ENCODE measurements around the gene PARD3B. TPM values are rescaled to one million over a fixed set of nuclear protein-coding genes. Genes with fewer than 3 reads are reported as not detected.

Gene PARD3B
- total RNA-seq, 1 donor from 2014 or later, result not detected

DNA sequence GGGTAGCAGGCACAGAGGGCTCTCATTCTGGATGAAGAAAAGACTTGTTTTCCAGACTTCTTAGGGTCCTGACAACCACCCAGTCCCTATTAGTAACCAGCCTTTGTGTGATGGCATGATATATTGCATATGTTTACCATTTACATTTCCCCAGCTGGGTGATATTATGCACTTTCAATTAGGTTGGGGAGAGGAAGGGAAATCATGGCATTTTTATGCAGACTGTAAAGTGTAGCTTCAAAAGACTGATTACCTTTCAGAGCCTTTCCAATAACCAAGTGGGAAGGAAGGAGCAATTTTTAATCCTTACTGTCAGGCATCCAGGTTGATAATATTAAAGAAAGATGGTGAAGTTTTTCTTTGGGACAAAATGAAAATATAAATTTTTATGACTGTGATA lies 896.2 kb downstream of the PARD3B start:
- Mint-ChIP-seq H3K4me3 (no peak overlapping the region), H3K27me3 (peaks cover 5% of the 10 kb centered on the region), H3K4me1 (no peaks in the 10 kb centered on the region), H3K9me3 (no peaks in the 10 kb centered on the region), H3K27ac (no peak overlapping the region), H3K36me3 (ENCODE audit: low read depth) (no peaks in the 10 kb centered on the region)
- ChIA-PET CTCF (no interaction called here), POLR2A (no interaction called here)
- TF ChIP-seq, protein P1, sequence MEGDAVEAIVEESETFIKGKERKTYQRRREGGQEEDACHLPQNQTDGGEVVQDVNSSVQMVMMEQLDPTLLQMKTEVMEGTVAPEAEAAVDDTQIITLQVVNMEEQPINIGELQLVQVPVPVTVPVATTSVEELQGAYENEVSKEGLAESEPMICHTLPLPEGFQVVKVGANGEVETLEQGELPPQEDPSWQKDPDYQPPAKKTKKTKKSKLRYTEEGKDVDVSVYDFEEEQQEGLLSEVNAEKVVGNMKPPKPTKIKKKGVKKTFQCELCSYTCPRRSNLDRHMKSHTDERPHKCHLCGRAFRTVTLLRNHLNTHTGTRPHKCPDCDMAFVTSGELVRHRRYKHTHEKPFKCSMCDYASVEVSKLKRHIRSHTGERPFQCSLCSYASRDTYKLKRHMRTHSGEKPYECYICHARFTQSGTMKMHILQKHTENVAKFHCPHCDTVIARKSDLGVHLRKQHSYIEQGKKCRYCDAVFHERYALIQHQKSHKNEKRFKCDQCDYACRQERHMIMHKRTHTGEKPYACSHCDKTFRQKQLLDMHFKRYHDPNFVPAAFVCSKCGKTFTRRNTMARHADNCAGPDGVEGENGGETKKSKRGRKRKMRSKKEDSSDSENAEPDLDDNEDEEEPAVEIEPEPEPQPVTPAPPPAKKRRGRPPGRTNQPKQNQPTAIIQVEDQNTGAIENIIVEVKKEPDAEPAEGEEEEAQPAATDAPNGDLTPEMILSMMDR (IDR thresholded peaks at IDR 0.05), result no peak
- no peak for DNase-seq
- ATAC-seq (ENCODE audit: low read depth), result no peak
- intact Hi-C loops (cut with micrococcal nuclease), result no loop called here

DNA sequence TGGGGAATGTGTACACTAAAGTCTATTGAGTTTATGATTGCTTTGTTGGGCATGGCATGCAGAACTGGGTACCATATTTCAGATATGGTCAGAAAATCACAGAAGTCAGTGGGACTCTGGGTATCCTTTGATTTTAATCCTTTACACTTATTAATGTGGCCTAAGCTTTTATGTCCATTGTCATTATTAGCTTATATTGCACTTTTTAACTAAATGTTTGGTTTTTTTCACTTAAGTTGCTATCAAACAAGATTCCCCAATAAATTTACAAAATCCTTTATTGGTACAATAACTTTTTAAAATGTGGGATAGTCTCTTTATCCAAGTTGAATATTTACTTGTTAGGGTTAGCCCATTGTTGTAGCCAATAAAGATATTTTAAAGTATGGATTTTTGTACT lies 902.9 kb downstream of the PARD3B start:
- Mint-ChIP-seq H3K4me1 (no peaks in the 10 kb centered on the region), H3K27me3 (no peaks in the 10 kb centered on the region), H3K36me3 (ENCODE audit: low read depth) (no peaks in the 10 kb centered on the region), H3K4me3 (no peak overlapping the region), H3K27ac (no peak overlapping the region), H3K9me3 (no peaks in the 10 kb centered on the region)
- ATAC-seq (ENCODE audit: low read depth) (no peak), DNase-seq (no peak)
- ChIA-PET CTCF (no interaction called here), POLR2A (no interaction called here)
- intact Hi-C loops (cut with micrococcal nuclease), result no loop called here
- TF ChIP-seq, protein P1 (IDR thresholded peaks at IDR 0.05), result no peak

DNA sequence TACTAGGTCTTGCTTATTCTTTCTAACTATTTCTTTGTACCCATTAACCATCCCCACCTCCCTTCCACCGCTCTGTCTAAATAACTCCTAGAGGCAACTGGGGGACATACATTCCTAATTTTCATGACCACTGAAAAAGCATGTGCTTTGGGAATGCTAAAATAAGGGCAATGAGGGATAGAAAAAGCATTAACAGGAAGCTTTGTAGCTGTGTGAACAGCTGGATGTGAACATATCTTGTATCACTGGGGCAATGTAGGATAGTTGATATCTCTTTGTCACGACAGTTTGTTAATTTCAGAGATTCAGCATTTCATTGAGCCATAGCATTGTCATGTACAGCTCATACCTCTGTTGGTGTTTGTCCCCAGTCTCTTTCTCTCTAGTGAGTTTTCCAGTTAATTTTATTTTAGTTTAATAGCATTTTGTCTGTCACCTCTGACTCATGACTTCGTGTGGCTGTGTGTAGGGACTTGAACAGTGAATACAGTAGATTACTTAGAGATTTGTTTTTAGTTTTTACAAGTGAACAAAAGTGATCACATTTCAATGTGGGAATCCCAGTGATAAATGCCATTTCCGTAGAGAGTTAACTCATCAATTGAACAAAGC lies 906.7 kb downstream of the PARD3B start:
- TF ChIP-seq, protein P1 (IDR thresholded peaks at IDR 0.05), result no peak
- ATAC-seq (ENCODE audit: low read depth), result no peak
- POLR2A ChIA-PET, result no interaction called here

DNA sequence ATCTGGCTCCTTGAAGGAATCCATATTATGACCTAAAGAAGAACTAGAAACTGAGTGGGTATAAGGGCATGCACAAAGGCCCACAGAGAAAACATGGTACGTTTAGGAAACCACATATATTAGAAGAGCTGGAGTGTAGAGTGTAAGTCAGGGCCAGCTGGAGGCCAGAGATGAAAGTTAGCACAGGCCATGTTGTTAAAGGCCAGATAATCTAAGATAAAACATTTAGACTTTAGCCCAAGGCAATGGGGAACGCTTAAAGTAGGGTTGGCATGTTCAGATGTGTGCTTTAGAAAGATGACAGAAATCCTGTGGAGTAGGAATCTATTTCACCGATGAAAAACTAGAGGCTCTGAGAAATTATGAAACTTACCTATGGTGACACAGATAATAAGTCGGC lies 907.9 kb downstream of the PARD3B start:
- Mint-ChIP-seq H3K9me3 (no peaks in the 10 kb centered on the region), H3K27ac (no peak overlapping the region), H3K4me3 (no peak overlapping the region), H3K4me1 (no peaks in the 10 kb centered on the region), H3K36me3 (ENCODE audit: low read depth) (no peaks in the 10 kb centered on the region), H3K27me3 (no peaks in the 10 kb centered on the region)
- POLR2A ChIA-PET, result no interaction called here
- CTCF ChIA-PET, result no interaction called here
- intact Hi-C loops (cut with micrococcal nuclease), result no loop called here
- ATAC-seq (ENCODE audit: low read depth) (no peak), DNase-seq (no peak)
- TF ChIP-seq, protein P1 (IDR thresholded peaks at IDR 0.05), result no peak

More for the DNA sequence above, 906.7 kb downstream of the PARD3B start:
- Mint-ChIP-seq H3K27me3 (no peaks in the 10 kb centered on the region), H3K4me1 (no peaks in the 10 kb centered on the region), H3K9me3 (no peaks in the 10 kb centered on the region), H3K36me3 (ENCODE audit: low read depth) (no peaks in the 10 kb centered on the region), H3K4me3 (no peak overlapping the region), H3K27ac (no peak overlapping the region)
- DNase-seq, result no peak
- CTCF ChIA-PET, result no interaction called here
- intact Hi-C loops (cut with micrococcal nuclease), result no loop called here

DNA sequence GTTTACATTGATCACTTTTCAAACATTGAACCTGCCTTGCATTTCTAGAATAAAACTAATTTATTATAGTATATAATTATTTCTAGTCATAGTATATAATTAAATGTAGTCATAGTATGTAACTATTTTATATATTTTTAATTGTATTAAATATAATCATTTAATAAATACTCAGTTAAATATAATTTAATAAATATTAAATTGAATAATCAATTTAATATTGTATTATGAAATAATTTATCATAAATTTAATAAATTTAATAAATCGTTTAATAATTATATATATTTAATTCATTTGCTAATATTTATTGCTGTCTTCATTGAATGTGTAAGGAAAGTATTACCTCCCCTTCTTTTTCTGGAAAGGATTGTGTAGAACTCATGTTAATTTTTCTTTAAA lies 911.4 kb downstream of the PARD3B start:
- DNase-seq, result no peak
- CTCF ChIA-PET, result no interaction called here
- H3K9me3 Mint-ChIP-seq, result no peaks in the 10 kb centered on the region
- POLR2A ChIA-PET, result no interaction called here
- no peaks in the 10 kb centered on the region for H3K4me1 Mint-ChIP-seq
- no peaks in the 10 kb centered on the region for H3K36me3 Mint-ChIP-seq (ENCODE audit: low read depth)
- H3K27ac Mint-ChIP-seq, result no peak overlapping the region
- TF ChIP-seq, protein P1 (IDR thresholded peaks at IDR 0.05), result no peak
- H3K27me3 Mint-ChIP-seq, result peaks cover 5% of the 10 kb centered on the region
- ATAC-seq (ENCODE audit: low read depth), result no peak
- intact Hi-C loops (cut with micrococcal nuclease), result no loop called here
- H3K4me3 Mint-ChIP-seq, result no peak overlapping the region

Measured in activated B cell treated with CpG ODN at 0.5 μM for 24 hours (primary cell).